GM19455 (cell line): ENCODE data around the gene IL17D.

Source experiments
- ATAC-seq: cut with Tn5 transposase; IDR thresholded peaks from one replicate; pipeline ENCODE4 v1.9.1; 2021; ENCODE audit not compliant: unreplicated experiment

IL17D gene

GRCh38 chr13:20689291-20689690 lies 14.2 kb upstream of the IL17D start:
- no peak for ATAC-seq

- ATAC-seq = no peak
Observed at GRCh38 chr13:20691616-20692015, 11.9 kb upstream of the IL17D start.

GRCh38 chr13:20696073-20696472 lies 7.4 kb upstream of the IL17D start:
- ATAC-seq = no peak

- no peak for ATAC-seq
Observed at GRCh38 chr13:20699715-20700114, 3.8 kb upstream of the IL17D start.

- ATAC-seq = no peak
Observed at GRCh38 chr13:20700288-20700687, 3.2 kb upstream of the IL17D start.

GRCh38 chr13:20701461-20701860 lies 2.0 kb upstream of the IL17D start:
- ATAC-seq = no peak

- ATAC-seq = no peak
Observed at GRCh38 chr13:20702530-20702914, 977 bp upstream of the IL17D start.

- peak; percentile 86 for ATAC-seq
Observed at GRCh38 chr13:20703780-20704458, 420 bp downstream of the IL17D start.

GRCh38 chr13:20704459-20705069 lies 1.1 kb downstream of the IL17D start:
- no peak for ATAC-seq

- ATAC-seq = no peak
Observed at GRCh38 chr13:20706661-20707060, 3.2 kb downstream of the IL17D start.

- ATAC-seq = no peak
Observed at GRCh38 chr13:20708216-20708615, 4.7 kb downstream of the IL17D start.

GRCh38 chr13:20709369-20709768 lies 5.9 kb downstream of the IL17D start:
- ATAC-seq = no peak

GRCh38 chr13:20709782-20710181 lies 6.3 kb downstream of the IL17D start:
- ATAC-seq = no peak

GRCh38 chr13:20711301-20712044 lies 8.0 kb downstream of the IL17D start:
- no peak for ATAC-seq

GRCh38 chr13:20713014-20713376 lies 9.5 kb downstream of the IL17D start:
- ATAC-seq = no peak

- no peak for ATAC-seq
Observed at GRCh38 chr13:20713751-20714150, 10.3 kb downstream of the IL17D start.

- ATAC-seq = no peak
Observed at GRCh38 chr13:20714161-20714560, 10.7 kb downstream of the IL17D start.

- ATAC-seq = no peak
Observed at GRCh38 chr13:20714563-20715329, 11.2 kb downstream of the IL17D start.

- no peak for ATAC-seq
Observed at GRCh38 chr13:20715330-20715712, 11.8 kb downstream of the IL17D start.

GRCh38 chr13:20716951-20717350 lies 13.5 kb downstream of the IL17D start:
- ATAC-seq = no peak
